IMR-90 (cell line): Measurements from ENCODE around the gene KIF18B. TPM values are rescaled to one million over a fixed set of nuclear protein-coding genes. Genes with fewer than 3 reads are reported as not detected.

Experiments
- ATAC-seq: fragments of 200-7000 bp; cut with Tn5 transposase; 2 replicates; pipeline ENCODE4 v1.9.1; 2020; ENCODE audit warnings: low read depth, mild to moderate bottlenecking, moderate library complexity
- BruUV-seq: library from RNA; stranded (reverse); fragments of 400-500 nt; replicated peaks from 2 replicates; lab custom pipeline; 2021; lab: Mats Ljungman, UMichigan
- CTCF ChIA-PET: fragments of 300-600 bp; formaldehyde crosslinking; extraction: SDS; loops from one replicate; lab custom pipeline; 2021; ENCODE audit warnings: antibody characterized with exemption; lab: Yijun Ruan, JAX
- POLR2A ChIA-PET: fragments of 300-600 bp; sonication (Branson Sonifier 250); formaldehyde crosslinking; loops from one replicate; lab custom pipeline; 2022; ENCODE audit warnings: antibody characterized with exemption; ENCODE audit not compliant: unreplicated experiment; lab: Charles Lee
- DNase-seq: peaks from one replicate; pipeline ENCODE4 v3.0.0; 2013
- H2AFZ ChIP-seq: replicated peaks from 2 replicates; pipeline ENCODE3; 2013; ENCODE audit warnings: low read length, mild to moderate bottlenecking; ENCODE audit not compliant: poor library complexity
- H2AK5ac ChIP-seq: 2 replicates; pipeline ENCODE4 v1.6.1; 2013; ENCODE audit warnings: low read depth, low read length, inconsistent platforms
- H2AK9ac ChIP-seq: replicated peaks from 2 replicates; pipeline ENCODE3; 2013; ENCODE audit warnings: mild to moderate bottlenecking, low read depth, low read length, moderate library complexity; ENCODE audit not compliant: poor library complexity
- H2BK120ac ChIP-seq: 2 replicates; pipeline ENCODE4 v1.6.1; 2013; ENCODE audit warnings: low read depth, low read length, inconsistent platforms
- H2BK15ac ChIP-seq: 3 replicates; pipeline ENCODE4 v1.6.1; 2013; ENCODE audit warnings: low read depth, low read length, inconsistent platforms
- H2BK20ac ChIP-seq: 2 replicates; pipeline ENCODE4 v1.6.1; 2013; ENCODE audit warnings: low read depth, mild to moderate bottlenecking, inconsistent platforms, low read length, moderate library complexity
- H2BK5ac ChIP-seq: 2 replicates; pipeline ENCODE4 v1.6.1; 2013; ENCODE audit warnings: mild to moderate bottlenecking, low read depth, low read length, inconsistent platforms; ENCODE audit not compliant: poor library complexity, severe bottlenecking
- H3K14ac ChIP-seq: replicated peaks from 2 replicates; pipeline ENCODE4 v1.6.1; 2013; ENCODE audit warnings: low read depth, low read length, inconsistent platforms
- H3K18ac ChIP-seq: 2 replicates; pipeline ENCODE4 v1.6.1; 2013; ENCODE audit warnings: low read depth, low read length, control low read depth
- H3K23ac ChIP-seq: 2 replicates; pipeline ENCODE4 v1.6.1; 2013; ENCODE audit warnings: low read depth, low read length, inconsistent platforms
- H3K27ac ChIP-seq: 2 replicates; pipeline ENCODE4 v1.5.1; 2013; ENCODE audit warnings: mild to moderate bottlenecking, control low read depth, low read length; ENCODE audit not compliant: insufficient read depth
- H3K27me3 ChIP-seq: 2 replicates; pipeline ENCODE4 v1.6.1; 2013; ENCODE audit warnings: low read length; ENCODE audit not compliant: control insufficient read depth, insufficient read depth
- H3K36me3 ChIP-seq: 2 replicates; pipeline ENCODE4 v1.6.1; 2013; ENCODE audit warnings: low read length, mixed read lengths; ENCODE audit not compliant: control insufficient read depth, insufficient read depth
- H3K4ac ChIP-seq: 2 replicates; pipeline ENCODE4 v1.6.1; 2013; ENCODE audit warnings: low read depth, low read length, inconsistent platforms
- H3K4me1 ChIP-seq: 2 replicates; pipeline ENCODE4 v1.6.1; 2013; ENCODE audit warnings: low read length, mixed read lengths; ENCODE audit not compliant: control insufficient read depth, insufficient read depth
- H3K4me2 ChIP-seq: 2 replicates; pipeline ENCODE4 v1.6.1; 2013; ENCODE audit warnings: low read depth, mild to moderate bottlenecking, control low read depth, low read length, moderate library complexity
- H3K4me3 ChIP-seq: 2 replicates; pipeline ENCODE4 v1.5.1; 2013; ENCODE audit warnings: low read depth, mild to moderate bottlenecking, control low read depth, low read length, moderate library complexity; ENCODE audit not compliant: insufficient read depth
- H3K56ac ChIP-seq: 2 replicates; pipeline ENCODE4 v1.6.1; 2013; ENCODE audit warnings: low read length, inconsistent platforms; ENCODE audit not compliant: insufficient read depth; ENCODE audit errors: extremely low read depth
- H3K79me1 ChIP-seq, 2 experiments: 2 replicates each; pipeline ENCODE4 v1.6.1; 2013; ENCODE audit warnings: low read length in 2 of 2, inconsistent platforms in 1 of 2, low read depth in 1 of 2
- H3K9ac ChIP-seq: 2 replicates; pipeline ENCODE4 v1.6.1; 2013; ENCODE audit warnings: low read depth, low read length, control low read depth
- H3K9me1 ChIP-seq: 2 replicates; pipeline ENCODE4 v1.6.1; 2013; ENCODE audit warnings: low read length, inconsistent platforms; ENCODE audit not compliant: insufficient read depth
- H3K9me3 ChIP-seq: 2 replicates; pipeline ENCODE4 v1.6.1; 2013; ENCODE audit warnings: low read length; ENCODE audit not compliant: control insufficient read depth, insufficient read depth
- H4K20me1 ChIP-seq: 2 replicates; pipeline ENCODE4 v1.6.1; 2013; ENCODE audit warnings: low read length, inconsistent platforms; ENCODE audit not compliant: insufficient read depth
- H4K5ac ChIP-seq: 2 replicates; pipeline ENCODE4 v1.6.1; 2013; ENCODE audit warnings: mild to moderate bottlenecking, low read depth, low read length, control low read depth
- H4K8ac ChIP-seq, 2 experiments: 2 replicates each; pipeline ENCODE4 v1.6.1; 2013; ENCODE audit warnings: low read depth in 2 of 2, low read length in 2 of 2, control low read depth in 1 of 2, inconsistent platforms in 1 of 2
- H4K91ac ChIP-seq: 2 replicates; pipeline ENCODE4 v1.6.1; 2013; ENCODE audit warnings: low read depth, low read length, inconsistent platforms; ENCODE audit not compliant: insufficient read depth
- BHLHE40 ChIP-seq: fragments of 150-350 bp; IDR thresholded peaks from 2 replicates; pipeline ENCODE4 v1.6.1; 2016; ENCODE audit warnings: mild to moderate bottlenecking, low read depth, low read length
- CEBPB ChIP-seq: IDR thresholded peaks from 2 replicates; pipeline ENCODE4 v1.6.1; 2012; ENCODE audit warnings: low read depth, low read length, improper control_type of control experiment
- CHD1 ChIP-seq: IDR thresholded peaks from 2 replicates; pipeline ENCODE4 v1.6.1; 2012; ENCODE audit warnings: low read depth, low read length, improper control_type of control experiment
- CTCF ChIP-seq: conservative IDR thresholded peaks from 2 replicates; pipeline ENCODE4 v1.5.1; 2012; ENCODE audit warnings: mild to moderate bottlenecking, low read depth, low read length, improper control_type of control experiment
- FOS ChIP-seq: fragments of 150-350 bp; IDR thresholded peaks from 2 replicates; pipeline ENCODE4 v1.6.1; 2016; ENCODE audit warnings: low read depth, low read length
- MAFK ChIP-seq: IDR thresholded peaks from 2 replicates; pipeline ENCODE4 v1.6.1; 2012; ENCODE audit warnings: low read depth, low read length, improper control_type of control experiment
- MAZ ChIP-seq: IDR thresholded peaks from 2 replicates; pipeline ENCODE4 v1.6.1; 2012; ENCODE audit warnings: low read depth, mild to moderate bottlenecking, low read length, improper control_type of control experiment, moderate library complexity, borderline replicate concordance
- MXI1 ChIP-seq: IDR thresholded peaks from 2 replicates; pipeline ENCODE4 v1.6.1; 2012; ENCODE audit warnings: low read depth, mild to moderate bottlenecking, low read length, moderate library complexity, borderline replicate concordance
- NFE2L2 ChIP-seq: fragments of 150-350 bp; IDR thresholded peaks from 2 replicates; pipeline ENCODE4 v1.6.1; 2016; ENCODE audit warnings: low read depth, mild to moderate bottlenecking, low read length
- POLR2A ChIP-seq: IDR thresholded peaks from 2 replicates; pipeline ENCODE4 v1.6.1; 2012; ENCODE audit warnings: mild to moderate bottlenecking, low read depth, low read length
- RAD21 ChIP-seq: IDR thresholded peaks from 2 replicates; pipeline ENCODE4 v1.6.1; 2012; ENCODE audit warnings: low read length, improper control_type of control experiment
- RCOR1 ChIP-seq: IDR thresholded peaks from 2 replicates; pipeline ENCODE4 v1.6.1; 2012; ENCODE audit warnings: mild to moderate bottlenecking, low read length, improper control_type of control experiment; ENCODE audit not compliant: insufficient replicate concordance
- RFX5 ChIP-seq: IDR thresholded peaks from 2 replicates; pipeline ENCODE4 v1.8.0; 2012; ENCODE audit warnings: low read depth, mild to moderate bottlenecking, low read length, moderate library complexity
- SMC3 ChIP-seq: fragments of 150-350 bp; IDR thresholded peaks from 2 replicates; pipeline ENCODE4 v1.6.1; 2016; ENCODE audit warnings: low read depth, mild to moderate bottlenecking, antibody characterized with exemption, low read length, moderate library complexity
- USF2 ChIP-seq: fragments of 150-350 bp; IDR thresholded peaks from 2 replicates; pipeline ENCODE4 v1.6.1; 2017; ENCODE audit warnings: mild to moderate bottlenecking, antibody characterized with exemption, low read length, low read depth
- WGBS, 2 experiments: methylation state at CpG; one replicate each; pipeline versions ENCODE4 v1.1.5 to v1.1.7; 2013; ENCODE audit warnings: missing lambda C conversion rate in 2 of 2; ENCODE audit not compliant: insufficient read length in 1 of 2; ENCODE audit errors: extremely low coverage in 2 of 2; 5-methylcytosine and 5-hydroxymethylcytosine counted together
- dilution Hi-C: fragments of 300-500 bp; cut with HindIII; formaldehyde crosslinking; loops from one replicate; pipeline ENCODE4 v1.14.3; 2018; ENCODE audit warnings: low sequenced_read_pairs; ENCODE audit not compliant: unreplicated experiment
- in situ Hi-C: fragments of 300-500 bp; cut with MboI; formaldehyde crosslinking; loops from 3 replicates; pipeline ENCODE4 v1.14.3; 2019; ENCODE audit warnings: low sequenced_read_pairs, inconsistent platforms, mixed read lengths
- intact Hi-C: fragments of 100-400 bp; cut with micrococcal nuclease; formaldehyde crosslinking; loops from 2 replicates; pipeline ENCODE4 v1.10.0; 2022
- polyA plus RNA-seq, 3 experiments: library from polyadenylated mRNA; depleted of rRNA; stranded (reverse); fragments of >200 nt; gene quantifications; 2 replicates each; pipeline ENCODE4 v1.2.3, GENCODE V29; 2012; ENCODE audit warnings: low replicate concordance in 1 of 3
- total RNA-seq: library from RNA; depleted of rRNA; stranded (reverse); fragments of >200 nt; gene quantifications from 2 replicates; pipeline ENCODE4 v1.2.3, GENCODE V29; 2012
- TF ChIP-seq, protein P1 (sequence below): fragments of 150-350 bp; IDR thresholded peaks from 2 replicates; pipeline ENCODE4 v1.6.1; 2016; ENCODE audit warnings: low read depth, mild to moderate bottlenecking, low read length, moderate library complexity, borderline replicate concordance

KIF18B gene
- total and polyA plus RNA-seq, 2 of the 4 experiments (the other 2 are of a cell fraction) = 1.3 to 16.0 TPM

DNA sequence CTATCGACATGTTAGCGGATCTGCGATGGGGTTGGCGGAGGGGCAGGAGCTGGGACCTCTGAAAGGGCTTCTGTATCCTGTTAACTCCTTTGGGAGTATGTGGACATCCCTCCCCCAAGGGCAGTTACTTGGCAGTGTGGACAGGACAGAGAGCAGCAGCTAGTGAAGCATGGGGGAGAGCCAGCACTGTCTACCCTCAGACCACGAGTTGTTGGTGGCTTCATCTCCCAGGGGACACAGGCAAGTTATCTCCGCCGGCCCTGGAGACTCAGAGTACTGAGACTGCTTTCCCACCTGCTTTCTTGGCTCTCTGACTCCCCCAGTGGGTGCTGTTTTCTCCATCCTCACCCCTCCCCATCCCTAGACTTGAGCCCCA, 27.0 kb downstream of the KIF18B start:
- Histone ChIP-seq H2AK5ac (peak overlapping the region; percentile 51; the same call in 1 of the 2 replicates), H3K9me3 (no peaks in the 10 kb centered on the region), H4K20me1 (no peaks in the 10 kb centered on the region), H3K27me3 (peaks cover 5% of the 10 kb centered on the region; the same call in 1 of the 2 replicates), H3K4ac (no peak overlapping the region), H2BK5ac (no peak overlapping the region), H2BK120ac (no peak overlapping the region), H2AK9ac (peak overlapping the region; percentile 25), H3K4me1 (peaks cover 9% of the 10 kb centered on the region; the same call in 1 of the 2 replicates), H4K8ac (no peak overlapping the region), H3K9me1 (no peaks in the 10 kb centered on the region), H2BK20ac (no peak overlapping the region), H3K9ac (no peak overlapping the region), H2BK15ac (no peak overlapping the region), H3K4me2 (no peak overlapping the region), H3K79me1 (no peaks in the 10 kb centered on the region), H3K14ac (no peak overlapping the region), H3K36me3 (no peaks in the 10 kb centered on the region), H3K23ac (no peak overlapping the region), H3K56ac (no peak overlapping the region), H3K18ac (no peak overlapping the region), H4K5ac (no peak overlapping the region), H3K27ac (no peak overlapping the region), H2AFZ (no peak overlapping the region), H3K4me3 (no peak overlapping the region), H4K91ac (no peak overlapping the region)
- TF ChIP-seq SMC3 (no peak), MAFK (no peak), NFE2L2 (no peak), USF2 (no peak), MXI1 (no peak), CHD1 (no peak), FOS (no peak), MAZ (no peak), BHLHE40 (no peak), POLR2A (no peak), RAD21 (no peak), RCOR1 (no peak), CEBPB (no peak), RFX5 (no peak), CTCF (no peak)
- TF ChIP-seq, protein P1, sequence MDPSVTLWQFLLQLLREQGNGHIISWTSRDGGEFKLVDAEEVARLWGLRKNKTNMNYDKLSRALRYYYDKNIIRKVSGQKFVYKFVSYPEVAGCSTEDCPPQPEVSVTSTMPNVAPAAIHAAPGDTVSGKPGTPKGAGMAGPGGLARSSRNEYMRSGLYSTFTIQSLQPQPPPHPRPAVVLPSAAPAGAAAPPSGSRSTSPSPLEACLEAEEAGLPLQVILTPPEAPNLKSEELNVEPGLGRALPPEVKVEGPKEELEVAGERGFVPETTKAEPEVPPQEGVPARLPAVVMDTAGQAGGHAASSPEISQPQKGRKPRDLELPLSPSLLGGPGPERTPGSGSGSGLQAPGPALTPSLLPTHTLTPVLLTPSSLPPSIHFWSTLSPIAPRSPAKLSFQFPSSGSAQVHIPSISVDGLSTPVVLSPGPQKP = no peak
- no TSS peak for BruUV-seq
- in situ Hi-C loops (no loop called here), dilution Hi-C loops (no loop called here), intact Hi-C loops (loop anchor here (1.0 kb wide), 3 partner anchors 102 to 213 kb away; no protein-coding TSS in a partner anchor)
- CTCF ChIA-PET = interaction anchor here (0.7 to 6.6 kb wide), 5 partner anchors 93 to 179 kb away, joined by 3 to 62 read pairs (median 4); no protein-coding TSS in a partner anchor
- POLR2A ChIA-PET = no interaction called here
- DNase-seq (no peak), ATAC-seq (no peak)
- WGBS, 2 experiments = 96% methylated on average over 4 of the region's 7 CpGs; no CpG with 5 or more reads in 1 of the 2 experiments
